Central memory CD8-positive, alpha-beta T cell (primary cell): ENCODE results near the gene TMEM140.
"Not testable (repeated sequence)": the region's sequence is repeated elsewhere in the genome, so short reads cannot be mapped to it uniquely, and the experiment has no call there.

Source experiments
- ATAC-seq: fragments of 150-1000 bp; cut with Tn5 transposase; replicated peaks from 2 replicates; pipeline ENCODE4 v1.10.0; 2022; ENCODE audit warnings: mild to moderate bottlenecking, moderate FRiP score, moderate number of reproducible peaks; ENCODE audit not compliant: poor library complexity, severe bottlenecking; ENCODE audit errors: extremely low read depth
- DNase-seq, 2 donors: peaks; one replicate each; pipeline ENCODE4 v3.0.0; 2021; ENCODE audit warnings: low spot score in 2 of 2
- H3K27ac Mint-ChIP-seq: one replicate; pipeline ENCODE4 v1.8.0; 2022; ENCODE audit warnings: low read depth, mild to moderate bottlenecking, moderate library complexity, mixed read lengths
- H3K27me3 Mint-ChIP-seq: one replicate; pipeline ENCODE4 v1.8.0; 2022; ENCODE audit warnings: mixed read lengths
- H3K36me3 Mint-ChIP-seq: one replicate; pipeline ENCODE4 v1.8.0; 2022; ENCODE audit warnings: mild to moderate bottlenecking, moderate library complexity, mixed read lengths; ENCODE audit not compliant: insufficient read depth
- H3K4me1 Mint-ChIP-seq: one replicate; pipeline ENCODE4 v1.8.0; 2022; ENCODE audit warnings: mixed read lengths
- H3K4me3 Mint-ChIP-seq: one replicate; pipeline ENCODE4 v1.8.0; 2022; ENCODE audit warnings: mild to moderate bottlenecking, moderate library complexity, mixed read lengths
- H3K9me3 Mint-ChIP-seq: one replicate; pipeline ENCODE4 v1.8.0; 2022; ENCODE audit warnings: mixed read lengths

The TMEM140 gene

GRCh38 chr7:135206941-135207391 is 59.1 kb downstream of the TMEM140 start:
- Mint-ChIP-seq H3K4me1 (peaks cover 40% of the 10 kb centered on the region), H3K27ac (no peak overlapping the region), H3K4me3 (no peak overlapping the region), H3K36me3 (peaks cover 15% of the 10 kb centered on the region), H3K9me3 (no peaks in the 10 kb centered on the region), H3K27me3 (no peaks in the 10 kb centered on the region)
- ATAC-seq, result no peak
- DNase-seq, result no peak

DNA sequence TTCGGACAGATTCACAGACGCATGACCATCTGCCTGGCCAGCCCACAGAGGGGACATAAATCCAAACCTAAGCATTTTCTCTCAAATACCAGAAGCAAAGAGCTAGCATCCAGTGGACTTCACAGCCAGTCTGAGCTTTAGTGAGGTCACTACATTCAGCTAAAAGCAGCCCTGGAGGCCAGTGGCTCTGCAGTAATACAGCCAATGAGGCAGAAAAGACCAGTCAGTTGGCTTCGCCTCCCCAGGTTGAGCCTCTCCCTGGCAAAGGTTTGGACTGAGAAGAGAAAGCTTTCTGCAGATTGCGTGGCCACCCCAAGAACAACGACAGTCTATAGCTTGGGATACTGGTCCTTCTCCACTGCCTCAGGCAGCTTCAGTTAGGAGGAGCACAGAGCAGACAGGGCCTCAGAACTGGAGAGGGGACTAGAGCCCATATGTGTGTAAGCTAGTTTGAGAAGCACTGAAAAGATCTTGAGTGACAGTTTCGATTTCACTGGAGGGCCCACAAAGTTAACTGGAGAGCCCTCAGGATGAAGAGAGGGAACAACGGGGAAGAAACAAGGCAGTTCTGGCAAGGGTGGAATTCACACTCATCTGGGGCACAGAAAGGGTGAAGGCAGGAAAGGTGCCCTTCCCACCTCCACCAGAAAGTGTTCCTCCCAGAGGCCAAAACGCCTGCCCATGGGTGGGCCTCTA is 59.7 kb downstream of the TMEM140 start:
- peaks cover 40% of the 10 kb centered on the region for H3K4me1 Mint-ChIP-seq
- H3K9me3 Mint-ChIP-seq, result no peaks in the 10 kb centered on the region
- peak overlapping the region; percentile 2 for H3K4me3 Mint-ChIP-seq
- no peak overlapping the region for H3K27ac Mint-ChIP-seq
- ATAC-seq (no peak), DNase-seq (no peak)
- H3K27me3 Mint-ChIP-seq, result no peaks in the 10 kb centered on the region
- H3K36me3 Mint-ChIP-seq, result peaks cover 15% of the 10 kb centered on the region

DNA sequence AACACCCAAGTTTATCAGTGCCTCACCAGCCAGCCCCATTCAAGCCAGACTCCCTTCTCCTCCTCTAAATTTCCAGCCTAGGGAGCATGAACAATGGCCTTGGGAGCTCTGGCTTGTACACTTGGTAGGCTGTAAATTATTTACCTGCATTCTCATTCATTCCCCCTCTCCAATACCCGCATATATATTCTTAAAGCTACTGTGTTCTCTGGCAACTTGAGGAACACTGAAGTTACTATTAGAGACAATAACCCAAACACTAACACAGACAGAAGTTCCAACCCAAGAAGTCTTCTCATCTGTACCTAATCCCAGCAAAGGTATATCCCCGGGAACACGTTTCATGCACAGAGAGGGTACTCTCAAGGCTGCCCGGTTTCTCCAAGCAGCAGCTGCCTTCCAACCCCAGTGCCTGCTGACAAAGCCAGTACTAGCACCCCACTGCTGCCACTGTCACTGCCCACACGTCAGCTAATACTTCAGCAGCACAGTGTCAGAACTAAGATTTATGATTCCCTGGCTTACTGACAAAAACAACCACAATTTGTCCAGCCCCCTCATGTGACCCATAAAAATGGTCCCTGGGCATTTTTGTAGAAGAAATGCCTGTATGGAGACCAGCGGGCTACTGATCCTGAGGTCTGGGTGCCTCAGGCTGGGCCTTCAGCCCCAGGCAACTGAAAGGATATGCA is 60.4 kb downstream of the TMEM140 start:
- peaks cover 40% of the 10 kb centered on the region for H3K4me1 Mint-ChIP-seq
- peak overlapping the region; percentile 47 for H3K4me3 Mint-ChIP-seq
- H3K36me3 Mint-ChIP-seq, result peaks cover 15% of the 10 kb centered on the region
- no peaks in the 10 kb centered on the region for H3K9me3 Mint-ChIP-seq
- H3K27me3 Mint-ChIP-seq, result no peaks in the 10 kb centered on the region
- ATAC-seq, result no peak
- DNase-seq, result no peak
- H3K27ac Mint-ChIP-seq, result no peak overlapping the region

DNA sequence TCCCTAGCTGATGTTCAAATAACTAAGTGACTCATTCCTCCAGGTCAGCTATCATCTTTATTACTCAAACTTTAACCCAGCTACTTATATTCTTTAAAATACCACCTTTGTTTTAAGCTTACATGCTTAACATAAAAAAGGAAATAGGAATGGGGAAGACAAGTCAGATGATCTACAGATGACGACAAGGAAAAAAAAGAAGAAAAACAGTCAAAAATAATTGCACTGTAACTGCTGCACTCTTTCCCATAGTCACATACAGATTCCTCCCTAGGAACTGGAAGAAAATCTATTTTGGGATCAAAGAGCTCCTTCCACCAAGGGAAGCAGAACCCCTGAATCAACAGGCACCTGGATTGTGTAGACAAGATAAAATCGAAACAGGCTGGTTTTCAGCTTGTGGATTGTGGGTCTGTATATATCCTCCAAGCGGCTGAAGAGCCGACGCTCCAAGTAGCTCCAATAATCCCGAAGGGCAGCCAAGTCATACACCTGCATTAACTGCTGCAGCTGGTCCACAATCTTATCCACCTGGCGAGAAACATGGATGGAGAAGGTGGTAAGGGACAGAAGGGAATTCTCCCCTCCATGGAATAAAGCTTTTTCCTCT is 61.5 kb downstream of the TMEM140 start:
- peaks cover 34% of the 10 kb centered on the region for H3K4me1 Mint-ChIP-seq
- no peaks in the 10 kb centered on the region for H3K9me3 Mint-ChIP-seq
- ATAC-seq (no peak), DNase-seq (no peak)
- H3K27me3 Mint-ChIP-seq, result no peaks in the 10 kb centered on the region
- H3K4me3 Mint-ChIP-seq, result no peak overlapping the region
- no peak overlapping the region for H3K27ac Mint-ChIP-seq
- H3K36me3 Mint-ChIP-seq, result peaks cover 15% of the 10 kb centered on the region

DNA sequence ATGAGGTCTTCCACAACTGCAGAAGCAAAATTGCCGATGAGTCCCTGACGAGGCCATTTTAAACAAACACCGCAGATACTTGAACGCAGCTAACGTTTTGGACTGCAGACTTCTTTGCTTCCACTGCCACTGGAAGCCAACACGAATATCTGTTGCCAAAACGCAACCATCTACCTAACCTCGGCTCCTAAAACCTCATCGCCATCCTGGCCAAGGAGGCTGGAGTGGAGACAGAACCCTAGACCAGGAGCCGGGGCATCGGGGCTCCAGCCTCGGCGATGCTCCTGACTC is 63.0 kb downstream of the TMEM140 start:
- H3K27ac Mint-ChIP-seq, result peak overlapping the region; percentile 97
- ATAC-seq (peak; percentile 2), DNase-seq (no peak)
- peaks cover 34% of the 10 kb centered on the region for H3K4me1 Mint-ChIP-seq
- H3K9me3 Mint-ChIP-seq, result no peaks in the 10 kb centered on the region
- no peaks in the 10 kb centered on the region for H3K27me3 Mint-ChIP-seq
- H3K4me3 Mint-ChIP-seq, result peak overlapping the region; percentile 93
- peaks cover 15% of the 10 kb centered on the region for H3K36me3 Mint-ChIP-seq

DNA sequence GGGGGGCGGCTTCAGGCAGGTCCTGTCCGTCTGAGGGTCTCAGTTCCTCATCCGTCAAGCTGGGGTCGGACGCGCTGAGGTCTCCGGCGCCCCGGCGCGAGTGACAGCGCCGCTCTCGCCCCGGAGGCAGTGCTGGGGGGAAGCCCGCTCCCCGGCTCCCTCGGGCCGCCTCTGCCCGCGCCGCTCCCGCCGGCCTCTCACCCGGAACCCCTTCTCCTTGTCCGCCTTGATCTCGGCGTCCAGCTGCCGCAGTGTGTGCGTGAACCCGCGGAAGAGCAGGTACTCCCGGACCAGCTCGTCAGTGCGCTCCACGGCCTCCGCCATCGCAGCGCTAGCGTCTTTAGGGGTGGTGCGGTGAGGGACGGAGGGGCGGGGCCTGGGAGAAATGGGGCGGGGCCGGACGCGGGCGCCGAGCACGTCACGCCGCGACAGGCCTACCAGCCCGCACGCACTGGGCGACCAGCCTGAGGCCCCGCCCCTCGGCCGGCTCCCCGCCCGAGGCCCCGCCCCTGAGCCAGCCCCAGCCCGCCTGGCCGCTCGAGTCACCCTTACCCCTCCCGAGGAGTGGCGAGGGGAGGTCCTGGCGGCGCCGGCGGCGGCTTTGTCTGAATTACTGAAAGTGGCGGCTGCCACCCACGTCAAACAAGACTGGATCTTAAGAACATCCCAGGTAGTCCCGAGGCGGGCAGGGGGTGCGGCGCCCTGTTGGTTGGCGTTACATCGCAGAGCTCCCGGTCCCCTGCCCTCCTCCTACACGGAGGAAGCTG is 63.5 kb downstream of the TMEM140 start, which contains the start of gene WDR91:
Gene WDR91 (minus strand): TSS at position 348 of the 767 bp plus-strand sequence. CDS start 24 bp downstream, at position 324.
- H3K27ac Mint-ChIP-seq, result peak within 1 kb of the TSS; percentile 97
- H3K4me3 Mint-ChIP-seq, result peak within 1 kb of the TSS; percentile 93

DNA sequence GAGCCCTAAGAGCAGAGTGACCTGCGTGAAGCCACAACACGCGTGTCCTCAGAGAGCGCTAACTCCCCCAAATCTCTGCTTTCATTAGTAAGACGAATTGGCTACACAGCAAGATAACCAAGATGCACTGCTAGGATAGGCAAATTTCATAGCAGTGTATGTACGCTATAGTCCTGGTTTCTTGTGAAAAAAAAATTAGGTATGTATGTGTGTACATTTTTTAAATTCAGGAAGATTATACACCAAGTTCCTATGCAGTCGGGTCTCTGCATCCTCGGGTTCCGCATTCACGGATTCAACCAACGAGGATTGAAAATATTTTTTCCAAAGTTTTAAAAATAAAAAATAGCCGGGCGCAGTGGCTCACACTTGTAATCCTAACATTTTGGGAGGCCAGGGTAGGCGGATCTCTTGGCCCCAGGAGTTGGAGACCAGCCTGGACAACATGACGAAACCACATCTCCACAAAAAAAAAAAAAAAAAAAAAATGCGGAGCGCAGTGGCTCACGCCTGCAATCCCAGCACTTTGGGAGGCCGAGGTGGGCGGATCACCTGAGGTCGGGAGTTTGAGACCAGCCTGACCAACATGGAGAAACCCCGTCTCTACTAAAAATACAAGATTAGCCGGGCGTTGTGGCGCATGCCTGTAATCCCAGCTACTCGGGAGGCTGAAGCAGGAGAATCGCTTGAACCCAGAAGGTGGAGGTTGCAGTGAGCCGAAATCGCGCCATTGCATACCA is 64.2 kb downstream of the TMEM140 start:
- H3K36me3 Mint-ChIP-seq, result peaks cover 14% of the 10 kb centered on the region
- H3K4me3 Mint-ChIP-seq, result peak overlapping the region; percentile 93
- DNase-seq, H3K27me3 Mint-ChIP-seq, H3K9me3 Mint-ChIP-seq: not testable (repeated sequence)
- peak; percentile 13 for ATAC-seq
- H3K4me1 Mint-ChIP-seq, result peaks cover 25% of the 10 kb centered on the region
- H3K27ac Mint-ChIP-seq, result peak overlapping the region; percentile 97

More for the DNA sequence above, 63.5 kb downstream of the TMEM140 start, which contains the start of gene WDR91:
- DNase-seq (peak; percentile 76 to 87), ATAC-seq (peak; percentile 87)
- H3K9me3 Mint-ChIP-seq, result no peaks in the 10 kb centered on the region
- H3K27me3 Mint-ChIP-seq, result no peaks in the 10 kb centered on the region
- H3K4me1 Mint-ChIP-seq, result peaks cover 31% of the 10 kb centered on the region
- peaks cover 15% of the 10 kb centered on the region for H3K36me3 Mint-ChIP-seq

DNA sequence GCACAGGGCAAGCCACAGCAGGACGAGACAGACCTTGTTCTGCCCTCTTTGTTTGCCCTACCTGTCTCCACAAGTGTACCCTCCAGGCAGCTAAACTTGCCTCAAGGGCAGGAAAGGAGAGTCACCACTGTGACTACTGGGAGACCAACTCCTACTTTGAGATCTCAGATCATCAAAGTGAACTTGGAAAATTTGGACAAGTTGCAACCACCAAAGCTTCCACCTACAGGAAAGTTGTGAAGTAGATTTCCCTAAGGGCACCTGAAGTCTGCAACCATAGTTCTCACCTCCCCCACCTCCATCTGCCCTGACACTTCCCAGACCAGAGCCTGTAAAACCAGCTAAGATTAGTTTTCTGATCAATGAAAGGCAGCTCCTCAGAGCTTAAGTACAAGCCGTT is 66.0 kb downstream of the TMEM140 start:
- Mint-ChIP-seq H3K27ac (no peak overlapping the region), H3K36me3 (peaks cover 14% of the 10 kb centered on the region), H3K4me1 (peaks cover 8% of the 10 kb centered on the region), H3K27me3 (no peaks in the 10 kb centered on the region), H3K4me3 (no peak overlapping the region), H3K9me3 (no peaks in the 10 kb centered on the region)
- no peak for ATAC-seq
- DNase-seq, result no peak

DNA sequence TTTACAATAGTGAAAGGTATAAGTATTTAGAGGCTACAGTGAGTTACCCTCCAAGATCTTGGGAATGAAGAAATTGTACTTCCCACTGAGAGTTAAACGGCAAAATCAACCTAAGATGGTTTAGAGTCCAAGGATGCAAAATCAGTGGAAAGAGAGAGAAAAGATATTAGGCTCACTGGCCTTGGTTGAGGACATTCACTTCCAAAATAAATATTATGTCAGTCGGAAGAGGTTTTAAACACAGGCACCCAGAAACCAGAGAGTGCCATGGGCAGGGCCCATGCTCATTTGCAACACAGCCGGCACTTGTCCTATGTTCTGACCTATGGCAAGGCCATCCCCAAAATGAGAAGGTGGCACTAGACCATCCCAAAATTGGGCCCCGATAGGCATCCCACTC is 67.3 kb downstream of the TMEM140 start:
- DNase-seq (no peak), ATAC-seq (no peak)
- peaks cover 11% of the 10 kb centered on the region for H3K36me3 Mint-ChIP-seq
- no peak overlapping the region for H3K27ac Mint-ChIP-seq
- no peak overlapping the region for H3K4me3 Mint-ChIP-seq
- no peaks in the 10 kb centered on the region for H3K9me3 Mint-ChIP-seq
- peaks cover 6% of the 10 kb centered on the region for H3K4me1 Mint-ChIP-seq
- H3K27me3 Mint-ChIP-seq, result no peaks in the 10 kb centered on the region

DNA sequence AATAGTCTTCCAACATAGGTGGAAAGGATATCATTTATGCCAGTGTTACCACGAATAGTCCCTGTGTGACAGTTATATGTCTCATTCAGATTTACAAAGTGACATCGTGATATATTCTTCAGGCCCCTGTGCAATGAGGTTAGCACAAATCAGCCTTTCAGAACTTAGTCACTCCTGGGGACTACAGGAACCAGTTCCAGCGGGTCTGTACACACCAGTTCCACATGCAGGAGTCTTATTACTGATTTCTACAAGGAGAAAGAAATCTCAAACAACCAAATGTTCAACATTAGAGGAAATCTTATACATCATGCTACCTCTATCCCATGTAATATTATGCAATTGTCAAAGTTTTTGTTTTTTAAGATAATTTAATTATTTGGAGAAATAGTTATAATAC is 67.8 kb downstream of the TMEM140 start:
- H3K27ac Mint-ChIP-seq, result no peak overlapping the region
- no peaks in the 10 kb centered on the region for H3K27me3 Mint-ChIP-seq
- no peak overlapping the region for H3K4me3 Mint-ChIP-seq
- H3K4me1 Mint-ChIP-seq, result peaks cover under 1% of the 10 kb centered on the region
- peaks cover 9% of the 10 kb centered on the region for H3K36me3 Mint-ChIP-seq
- no peaks in the 10 kb centered on the region for H3K9me3 Mint-ChIP-seq
- DNase-seq (no peak), ATAC-seq (no peak)
